A549 treated with Hydrocortisone at 1 μM for 4 hours (cell line): ENCODE results near the gene MKRN1. TPM values are rescaled to one million over a fixed set of nuclear protein-coding genes. Genes with fewer than 3 reads are reported as not detected.

ENCODE experiments used
- total RNA-seq: library from RNA; stranded (reverse); fragments of 200-300 nt; extraction: Qiagen RNA extraction; gene quantifications from 5 replicates; pipeline ENCODE4 v1.2.3, GENCODE V29; 2022

The MKRN1 gene
- total RNA-seq, result 51.3 to 65.5 TPM (median 54.8 TPM) in 5 replicates

GRCh38 chr7:140479062-140479738, at the start of gene MKRN1:
MKRN1 (minus strand) TSS chr7:140479505; CDS start chr7:140479344, 161 bp downstream.

GRCh38 chr7:140403878-140404564, 75.3 kb downstream of the MKRN1 start, which contains the start of gene RAB19:
RAB19 (plus strand) TSS chr7:140404058; CDS start chr7:140407647, 3,589 bp downstream.

Other genes starting within 250 kb of the MKRN1 start
- 23.5 to 34.8 TPM (median 28.9 TPM) in 5 replicates for gene SLC37A3, start 81.0 kb downstream of the MKRN1 start, total RNA-seq
- not detected in 5 replicates for gene RAB19, start 75.4 kb downstream of the MKRN1 start, total RNA-seq
- 0.39 to 0.98 TPM (median 0.76 TPM) in 5 replicates for gene DENND2A, start 161.3 kb upstream of the MKRN1 start, total RNA-seq
- 18.4 to 22.0 TPM (median 20.6 TPM) in 5 replicates for gene ADCK2, start 193.4 kb upstream of the MKRN1 start, total RNA-seq
- gene NDUFB2, start 217.2 kb upstream of the MKRN1 start, total RNA-seq, result 331 to 419 TPM (median 380 TPM) in 5 replicates